Esophagus squamous epithelium (tissue), 5 donors: ENCODE data around the gene IFT22. TPM values are rescaled to one million over a fixed set of nuclear protein-coding genes. Genes with fewer than 3 reads are reported as not detected.
A peak's percentile ranks its signal among the peaks of the same experiment; 100 is the strongest.

Experiments
- DNase-seq: peaks from one replicate; lab custom pipeline; 2025; lab: John Stamatoyannopoulos, UW
- H3K27ac ChIP-seq, 4 donors: fragments of 200-600 bp; sonication (generic); one replicate each; pipeline ENCODE4 v1.5.1; 2016 to 2019; ENCODE audit warnings: mild to moderate bottlenecking in 1 of 4
- H3K27me3 ChIP-seq, 4 donors: fragments of 200-600 bp; sonication (generic); 1 replicate in 3 of 4; 2 replicates in 1 of 4; pipeline versions ENCODE4 v1.5.1 to v1.6.0; 2017 to 2021; ENCODE audit warnings: antibody characterized with exemption in 1 of 4
- H3K36me3 ChIP-seq, 3 donors: fragments of 200-600 bp; sonication (generic); one replicate each; pipeline ENCODE4 v1.5.1; 2016 to 2019
- H3K4me1 ChIP-seq, 3 donors: fragments of 200-600 bp; sonication (generic); one replicate each; pipeline ENCODE4 v1.5.1; 2017 to 2019
- H3K4me3 ChIP-seq, 4 donors: fragments of 200-600 bp; sonication (generic); 1 replicate in 3 of 4; 2 replicates in 1 of 4; pipeline ENCODE4 v1.5.1; 2016 to 2019; ENCODE audit warnings: mild to moderate bottlenecking in 2 of 4, moderate library complexity in 1 of 4
- H3K9me3 ChIP-seq, 3 donors: fragments of 200-600 bp; sonication (generic); one replicate each; pipeline ENCODE4 v1.5.1; 2016 to 2019
- POLR2A ChIP-seq, 4 donors: fragments of 450-650 bp; IDR thresholded peaks; one replicate each; pipeline ENCODE4 v1.6.1; 2017; ENCODE audit warnings: antibody characterized with exemption in 4 of 4, mild to moderate bottlenecking in 4 of 4, moderate library complexity in 3 of 4
- WGBS, 2 donors: methylation state at CpG; one replicate each; pipeline ENCODE4 v1.1.5; 2018; 5-methylcytosine and 5-hydroxymethylcytosine counted together
- intact Hi-C: fragments of 100-400 bp; cut with DNase I; formaldehyde crosslinking; loops from one replicate; pipeline ENCODE4 v1.15.0; 2022
- total RNA-seq, 4 donors: library from RNA; depleted of rRNA; stranded (reverse); fragments of >200 nt; gene quantifications; one replicate each; pipeline ENCODE4 v1.1.0, GENCODE V29; 2016
- TF ChIP-seq, protein P1 (sequence below), 6 experiments: fragments of 450-650 bp in 4 of 6; fragments of 200-600 bp in 2 of 6; sonication (generic) in 2 of 6; IDR thresholded peaks; one replicate each; pipeline ENCODE4 v1.5.1; 2016 to 2019; ENCODE audit warnings: antibody characterized with exemption in 6 of 6, mild to moderate bottlenecking in 4 of 6, moderate library complexity in 4 of 6
- donor health status: DM: yes; HTN: yes; CAD: no.

Gene IFT22
- total RNA-seq, 4 donors from 2014 or later, result 5.8 to 13.5 (median 9.5) TPM

GRCh38 chr7:101365956-101366355, 44.3 kb upstream of the IFT22 start:
- no peak for DNase-seq
- intact Hi-C loops, result no loop called here
- 91% methylated on average over 2 of the region's 2 CpGs; no CpG with 5 or more reads in 1 of the 2 donors for WGBS, 2 donors
- peaks cover 12 to 23% (median 16%) of the 10 kb centered on the region in 3 donors for H3K4me1 ChIP-seq
- TF ChIP-seq, protein P1, sequence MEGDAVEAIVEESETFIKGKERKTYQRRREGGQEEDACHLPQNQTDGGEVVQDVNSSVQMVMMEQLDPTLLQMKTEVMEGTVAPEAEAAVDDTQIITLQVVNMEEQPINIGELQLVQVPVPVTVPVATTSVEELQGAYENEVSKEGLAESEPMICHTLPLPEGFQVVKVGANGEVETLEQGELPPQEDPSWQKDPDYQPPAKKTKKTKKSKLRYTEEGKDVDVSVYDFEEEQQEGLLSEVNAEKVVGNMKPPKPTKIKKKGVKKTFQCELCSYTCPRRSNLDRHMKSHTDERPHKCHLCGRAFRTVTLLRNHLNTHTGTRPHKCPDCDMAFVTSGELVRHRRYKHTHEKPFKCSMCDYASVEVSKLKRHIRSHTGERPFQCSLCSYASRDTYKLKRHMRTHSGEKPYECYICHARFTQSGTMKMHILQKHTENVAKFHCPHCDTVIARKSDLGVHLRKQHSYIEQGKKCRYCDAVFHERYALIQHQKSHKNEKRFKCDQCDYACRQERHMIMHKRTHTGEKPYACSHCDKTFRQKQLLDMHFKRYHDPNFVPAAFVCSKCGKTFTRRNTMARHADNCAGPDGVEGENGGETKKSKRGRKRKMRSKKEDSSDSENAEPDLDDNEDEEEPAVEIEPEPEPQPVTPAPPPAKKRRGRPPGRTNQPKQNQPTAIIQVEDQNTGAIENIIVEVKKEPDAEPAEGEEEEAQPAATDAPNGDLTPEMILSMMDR (IDR thresholded peaks at IDR 0.05), result no peak
- no peak for TF ChIP-seq POLR2A (IDR thresholded peaks at IDR 0.05)
- H3K27me3 ChIP-seq, result peaks cover 0 to 90% (median 5%) of the 10 kb centered on the region in 4 donors
- no peak overlapping the region for H3K4me3 ChIP-seq
- no peaks in the 10 kb centered on the region for H3K36me3 ChIP-seq
- H3K27ac ChIP-seq, result no peak overlapping the region
- H3K9me3 ChIP-seq, result no peaks in the 10 kb centered on the region

DNA sequence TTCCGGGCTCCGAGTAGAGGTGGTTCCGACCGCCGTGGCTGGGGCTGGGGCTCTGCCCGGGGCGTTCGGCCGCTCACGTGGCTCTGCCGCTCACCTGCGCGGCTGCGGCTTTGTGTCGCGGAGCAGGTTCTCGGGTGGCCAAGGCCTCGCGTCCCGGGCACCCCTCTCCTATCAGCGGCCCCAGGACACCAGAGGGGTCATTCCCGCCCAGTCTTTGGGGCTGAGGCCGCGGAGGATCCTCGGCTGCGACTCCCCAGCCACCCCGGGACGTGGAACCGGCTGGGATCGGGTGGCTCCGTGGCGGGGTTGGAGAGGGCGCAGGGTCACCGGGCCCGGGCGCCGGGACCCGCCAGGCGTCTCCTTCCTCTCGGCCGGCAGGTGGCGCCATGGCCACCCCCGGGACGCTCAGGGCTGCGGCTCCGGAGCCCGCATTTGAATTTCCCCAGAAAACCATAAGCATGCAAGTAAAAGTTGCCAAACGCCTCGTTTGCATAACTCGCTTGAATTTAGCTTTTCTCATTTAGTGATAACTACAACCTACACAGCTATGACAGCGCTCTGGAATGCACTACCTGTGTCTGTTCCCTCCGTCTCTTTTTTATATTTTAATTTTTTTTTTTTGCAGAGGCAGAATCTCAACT, 42.2 kb upstream of the IFT22 start:
- no peak for DNase-seq
- peaks cover 0 to 75% (median 5%) of the 10 kb centered on the region in 4 donors for H3K27me3 ChIP-seq

GRCh38 chr7:101363196-101363733, 41.7 kb upstream of the IFT22 start:
- 0% methylated on average over 3 of the region's 46 CpGs; no CpG with 5 or more reads in 1 of the 2 donors for WGBS, 2 donors
- peaks cover 12 to 23% (median 16%) of the 10 kb centered on the region in 3 donors for H3K4me1 ChIP-seq
- no peak for DNase-seq
- intact Hi-C loops, result no loop called here
- H3K27me3 ChIP-seq, result peaks cover 0 to 71% (median 5%) of the 10 kb centered on the region in 4 donors
- no peak for TF ChIP-seq POLR2A (IDR thresholded peaks at IDR 0.05)
- peak overlapping the region; percentile 32 to 63 (median 50) for H3K4me3 ChIP-seq
- no peaks in the 10 kb centered on the region for H3K9me3 ChIP-seq
- H3K36me3 ChIP-seq, result no peaks in the 10 kb centered on the region
- H3K27ac ChIP-seq, result no peak overlapping the region

More for the DNA sequence above, 42.2 kb upstream of the IFT22 start:
- no peaks in the 10 kb centered on the region for H3K9me3 ChIP-seq
- peak overlapping the region; percentile 32 to 63 (median 50) for H3K4me3 ChIP-seq
- TF ChIP-seq, protein P1 (IDR thresholded peaks at IDR 0.05), result peak; percentile 72 to 88 (median 80)
- no peak for TF ChIP-seq POLR2A (IDR thresholded peaks at IDR 0.05)
- WGBS, 2 donors, result 5 to 10% methylated on average over 10 to 11 of the region's 52 CpGs
- H3K36me3 ChIP-seq, result no peaks in the 10 kb centered on the region
- H3K4me1 ChIP-seq, result peaks cover 12 to 23% (median 16%) of the 10 kb centered on the region in 3 donors
- intact Hi-C loops, result no loop called here
- H3K27ac ChIP-seq, result no peak overlapping the region

DNA sequence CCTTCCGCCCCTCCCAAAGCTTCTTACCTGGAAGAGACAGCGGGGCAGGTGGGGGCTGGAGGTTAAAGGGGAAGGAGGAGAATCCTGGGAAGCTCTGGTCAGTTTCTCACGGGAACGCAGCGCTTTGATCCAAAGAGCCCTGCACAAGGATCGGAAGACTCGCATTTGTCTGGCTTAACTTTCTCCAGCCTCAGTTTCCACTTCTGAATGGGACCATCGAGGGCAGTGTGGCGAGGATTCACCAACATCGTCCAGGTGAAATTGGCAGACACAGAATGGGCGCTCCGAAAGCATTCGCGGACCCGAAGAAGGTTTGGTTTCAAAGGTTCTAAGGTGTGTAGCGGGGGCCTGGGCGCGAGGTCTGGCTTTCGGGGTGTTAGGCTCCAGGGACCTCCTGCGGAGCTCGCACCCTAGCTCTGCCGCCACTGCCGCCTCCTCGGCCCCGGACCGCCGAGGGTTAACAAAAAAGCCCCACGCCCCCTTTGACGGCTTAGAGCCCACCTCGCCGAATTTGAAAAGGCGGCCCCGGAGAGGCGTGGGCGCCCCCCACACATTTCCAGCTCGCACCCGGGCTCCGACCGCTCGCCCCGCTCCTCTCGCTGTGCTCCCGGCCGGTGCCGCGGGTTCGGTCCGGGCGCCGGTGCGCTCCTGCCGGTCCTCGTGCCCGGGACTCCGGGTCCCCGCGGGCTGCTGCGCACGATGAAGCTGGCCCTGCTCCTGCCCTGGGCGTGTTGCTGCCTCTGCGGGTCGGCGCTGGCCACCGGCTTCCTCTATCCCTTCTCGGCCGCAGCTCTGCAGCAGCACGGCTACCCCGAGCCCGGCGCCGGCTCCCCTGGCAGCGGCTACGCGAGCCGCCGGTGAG, 41.0 kb upstream of the IFT22 start, which contains the start of gene COL26A1:
COL26A1 (plus strand) TSS at position 542 of the 862 bp plus-strand sequence; CDS start at position 700, 158 bp downstream.
- DNase-seq, result no peak
- H3K27ac ChIP-seq, result no peak within 1 kb of the TSS
- no peaks in the 10 kb centered on the region for H3K9me3 ChIP-seq
- peaks cover 0 to 69% (median 5%) of the 10 kb centered on the region in 4 donors for H3K27me3 ChIP-seq
- H3K4me3 ChIP-seq, result peak within 1 kb of the TSS; percentile 32 to 63 (median 50)
- no peaks in the 10 kb centered on the region for H3K36me3 ChIP-seq
- 43 to 52% methylated on average over 11 to 12 of the region's 76 CpGs for WGBS, 2 donors
- TF ChIP-seq, protein P1 (IDR thresholded peaks at IDR 0.05), result no peak
- TF ChIP-seq POLR2A (IDR thresholded peaks at IDR 0.05), result no peak
- intact Hi-C loops, result no loop called here
- H3K4me1 ChIP-seq, result peaks cover 12 to 23% (median 16%) of the 10 kb centered on the region in 3 donors

GRCh38 chr7:101357433-101357832, 35.8 kb upstream of the IFT22 start:
- Histone ChIP-seq H3K9me3 (no peaks in the 10 kb centered on the region), H3K36me3 (no peaks in the 10 kb centered on the region), H3K4me3 (no peak overlapping the region), H3K27ac (no peak overlapping the region), H3K4me1 (peaks cover 0 to 4% (median 0%) of the 10 kb centered on the region in 3 donors), H3K27me3 (peaks cover 0 to 36% (median 1%) of the 10 kb centered on the region in 4 donors)
- intact Hi-C loops, result no loop called here
- TF ChIP-seq, protein P1 (IDR thresholded peaks at IDR 0.05), result no peak
- TF ChIP-seq POLR2A (IDR thresholded peaks at IDR 0.05), result no peak
- 69 to 70% methylated on average over 7 of the region's 7 CpGs for WGBS, 2 donors
- no peak for DNase-seq
